Tibial nerve (tissue), 4 donors: ENCODE results near the gene ACTR1B.

Source experiments
- EP300 ChIP-seq, 2 donors: sonication (generic); formaldehyde crosslinking; IDR thresholded peaks; one replicate each; pipeline ENCODE4 v1.6.1; 2017; ENCODE audit warnings: antibody characterized with exemption in 2 of 2, mild to moderate bottlenecking in 1 of 2
- POLR2A ChIP-seq, 2 donors: fragments of 450-650 bp; IDR thresholded peaks; one replicate each; pipeline ENCODE4 v1.6.1; 2017; ENCODE audit warnings: antibody characterized with exemption in 2 of 2, mild to moderate bottlenecking in 2 of 2, moderate library complexity in 2 of 2
- TF ChIP-seq, protein P1 (sequence below), 5 experiments: fragments of 200-600 bp in 3 of 5; fragments of 450-650 bp in 2 of 5; sonication (generic) in 3 of 5; IDR thresholded peaks; one replicate each; pipeline ENCODE4 v1.5.1; 2016 to 2019; ENCODE audit warnings: antibody characterized with exemption in 5 of 5, mild to moderate bottlenecking in 3 of 5, moderate library complexity in 2 of 5

DNA sequence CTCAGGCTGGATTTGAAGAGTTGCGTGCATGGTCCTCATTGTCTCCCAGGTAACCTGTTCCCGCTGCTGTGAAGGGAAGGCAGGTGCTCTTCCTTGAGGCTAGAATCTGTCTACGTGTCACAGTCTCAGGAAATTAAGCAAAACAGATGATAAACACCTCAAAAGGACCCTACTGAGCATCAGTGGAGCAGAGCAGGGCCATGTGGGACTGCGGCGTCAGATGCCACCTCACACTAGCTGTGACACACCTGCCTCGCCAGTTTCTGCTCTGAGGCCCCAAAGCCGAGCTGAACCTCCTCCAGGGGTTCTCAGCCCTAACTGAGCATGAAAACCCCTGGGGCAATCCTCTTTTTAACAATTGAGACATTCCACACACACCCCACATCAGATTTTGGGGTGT is 7.7 kb upstream of the ACTR1B start:
- TF ChIP-seq, protein P1, sequence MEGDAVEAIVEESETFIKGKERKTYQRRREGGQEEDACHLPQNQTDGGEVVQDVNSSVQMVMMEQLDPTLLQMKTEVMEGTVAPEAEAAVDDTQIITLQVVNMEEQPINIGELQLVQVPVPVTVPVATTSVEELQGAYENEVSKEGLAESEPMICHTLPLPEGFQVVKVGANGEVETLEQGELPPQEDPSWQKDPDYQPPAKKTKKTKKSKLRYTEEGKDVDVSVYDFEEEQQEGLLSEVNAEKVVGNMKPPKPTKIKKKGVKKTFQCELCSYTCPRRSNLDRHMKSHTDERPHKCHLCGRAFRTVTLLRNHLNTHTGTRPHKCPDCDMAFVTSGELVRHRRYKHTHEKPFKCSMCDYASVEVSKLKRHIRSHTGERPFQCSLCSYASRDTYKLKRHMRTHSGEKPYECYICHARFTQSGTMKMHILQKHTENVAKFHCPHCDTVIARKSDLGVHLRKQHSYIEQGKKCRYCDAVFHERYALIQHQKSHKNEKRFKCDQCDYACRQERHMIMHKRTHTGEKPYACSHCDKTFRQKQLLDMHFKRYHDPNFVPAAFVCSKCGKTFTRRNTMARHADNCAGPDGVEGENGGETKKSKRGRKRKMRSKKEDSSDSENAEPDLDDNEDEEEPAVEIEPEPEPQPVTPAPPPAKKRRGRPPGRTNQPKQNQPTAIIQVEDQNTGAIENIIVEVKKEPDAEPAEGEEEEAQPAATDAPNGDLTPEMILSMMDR (IDR thresholded peaks at IDR 0.05), result no peak
- no peak for TF ChIP-seq POLR2A (IDR thresholded peaks at IDR 0.05)
- no peak for TF ChIP-seq EP300 (IDR thresholded peaks at IDR 0.05)
